Psoas muscle (tissue), 8 donors: ENCODE results near the gene RTKN2. TPM values are rescaled to one million over a fixed set of nuclear protein-coding genes. Genes with fewer than 3 reads are reported as not detected.

Source experiments
- ATAC-seq, 4 donors: fragments of 200-7000 bp; cut with Tn5 transposase; one replicate each; pipeline ENCODE4 v1.9.1; 2020; ENCODE audit warnings: moderate library complexity in 3 of 4, mild to moderate bottlenecking in 2 of 4
- DNase-seq, 2 donors: peaks; one replicate each; pipeline ENCODE4 v3.0.0-alpha.2; 2020
- H3K27ac ChIP-seq: fragments of 200-600 bp; one replicate; pipeline ENCODE4 v1.8.0; 2022
- H3K27me3 ChIP-seq, 3 donors: fragments of 200-600 bp in 1 of 3; one replicate each; pipeline versions ENCODE4 v1.6.1 to v1.8.0; 2013 to 2022; ENCODE audit warnings: low read length in 2 of 3, mild to moderate bottlenecking in 2 of 3, moderate library complexity in 1 of 3; ENCODE audit not compliant: insufficient read depth in 3 of 3
- H3K36me3 ChIP-seq, 2 donors: fragments of 200-600 bp in 1 of 2; one replicate each; pipeline versions ENCODE4 v1.6.1 to v1.8.0; 2013 to 2022; ENCODE audit warnings: low read depth in 1 of 2, mild to moderate bottlenecking in 1 of 2, moderate library complexity in 1 of 2; ENCODE audit not compliant: insufficient read depth in 1 of 2
- H3K4me1 ChIP-seq: fragments of 200-600 bp; one replicate; pipeline ENCODE4 v1.8.0; 2022
- H3K4me3 ChIP-seq: fragments of 200-600 bp; one replicate; pipeline ENCODE4 v1.8.0; 2022; ENCODE audit warnings: mild to moderate bottlenecking
- H3K9me3 ChIP-seq: fragments of 200-600 bp; one replicate; pipeline ENCODE4 v1.8.0; 2022
- WGBS, 3 donors: extraction: QIAGEN DNeasy Blood & Tissue Kit; methylation state at CpG; one replicate each; pipeline versions ENCODE4 v1.1.6 to v1.1.7; 2013; 5-methylcytosine and 5-hydroxymethylcytosine counted together
- intact Hi-C, 2 donors: fragments of 100-400 bp; cut with DNase I; formaldehyde crosslinking; loops; one replicate each; pipeline versions ENCODE4 v1.11.0 to v1.14.2; 2022
- polyA plus RNA-seq, 3 donors: library from polyadenylated mRNA; stranded (reverse); fragments of 200-250 nt; gene quantifications; one replicate each; pipeline ENCODE4 v1.2.3, GENCODE V29; 2013
- total RNA-seq, 4 donors: library from RNA; stranded (reverse); fragmentation: NEBNext Ultra II Directional in 2 of 4; extraction: Animal tissue kit (Norgen Biotek cat#: 25700) in 2 of 4; gene quantifications; one replicate each; pipeline versions ENCODE4 v1.2.1 to v1.2.4, GENCODE V29; 2021 to 2023
- TF ChIP-seq, protein P1 (sequence below): fragments of 200-600 bp; IDR thresholded peaks from one replicate; pipeline ENCODE4 v1.8.0; 2022; ENCODE audit warnings: antibody characterized with exemption
- donor health status: healthy with polysubstance abuse.
- donor health status: DM: no; HTN: no; CAD: no; lungs with moderate emphysema.
- donor health status: Bipolar disorder and iron deficiency.
- donor health status: healthy.
- donor health status: DM: yes; HTN: yes; CAD: no.
- donor health status: DM: no; HTN: no; CAD: no.
- donor health status: DM: no; HTN: no; CAD: no.
- donor health status: DM: yes; HTN: yes; CAD: no.

Gene RTKN2
- total and polyA plus RNA-seq, 7 donors, result 0.01 to 0.09 (median 0.03) TPM; not detected in 3

DNA sequence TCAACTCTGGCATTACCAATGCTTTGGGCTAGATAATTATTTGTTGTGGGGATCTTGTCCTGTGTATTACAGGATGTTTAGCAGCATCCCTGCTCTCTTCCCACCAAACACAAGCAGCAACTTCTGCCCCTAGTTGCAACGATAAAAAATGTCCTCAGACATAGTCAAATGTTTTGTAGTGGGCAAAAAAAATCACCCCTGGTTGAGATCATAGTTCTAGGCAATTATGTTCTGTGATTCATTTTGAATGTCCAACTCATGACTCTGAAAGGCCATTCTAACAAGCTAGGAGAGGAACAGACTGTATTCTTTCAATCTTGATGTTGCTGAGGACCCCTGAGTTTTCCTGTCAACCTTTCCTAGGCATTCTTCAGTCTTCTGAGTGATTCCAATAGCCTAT lies 79.5 kb downstream of the RTKN2 start:
- Histone ChIP-seq H3K36me3 (no peaks in the 10 kb centered on the region), H3K9me3 (no peaks in the 10 kb centered on the region), H3K27me3 (no peaks in the 10 kb centered on the region), H3K4me1 (no peaks in the 10 kb centered on the region), H3K27ac (no peak overlapping the region), H3K4me3 (no peak overlapping the region)
- TF ChIP-seq, protein P1, sequence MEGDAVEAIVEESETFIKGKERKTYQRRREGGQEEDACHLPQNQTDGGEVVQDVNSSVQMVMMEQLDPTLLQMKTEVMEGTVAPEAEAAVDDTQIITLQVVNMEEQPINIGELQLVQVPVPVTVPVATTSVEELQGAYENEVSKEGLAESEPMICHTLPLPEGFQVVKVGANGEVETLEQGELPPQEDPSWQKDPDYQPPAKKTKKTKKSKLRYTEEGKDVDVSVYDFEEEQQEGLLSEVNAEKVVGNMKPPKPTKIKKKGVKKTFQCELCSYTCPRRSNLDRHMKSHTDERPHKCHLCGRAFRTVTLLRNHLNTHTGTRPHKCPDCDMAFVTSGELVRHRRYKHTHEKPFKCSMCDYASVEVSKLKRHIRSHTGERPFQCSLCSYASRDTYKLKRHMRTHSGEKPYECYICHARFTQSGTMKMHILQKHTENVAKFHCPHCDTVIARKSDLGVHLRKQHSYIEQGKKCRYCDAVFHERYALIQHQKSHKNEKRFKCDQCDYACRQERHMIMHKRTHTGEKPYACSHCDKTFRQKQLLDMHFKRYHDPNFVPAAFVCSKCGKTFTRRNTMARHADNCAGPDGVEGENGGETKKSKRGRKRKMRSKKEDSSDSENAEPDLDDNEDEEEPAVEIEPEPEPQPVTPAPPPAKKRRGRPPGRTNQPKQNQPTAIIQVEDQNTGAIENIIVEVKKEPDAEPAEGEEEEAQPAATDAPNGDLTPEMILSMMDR, result no peak
- DNase-seq (no peak), ATAC-seq (no peak)
- intact Hi-C loops, result no loop called here
- 88 to 89% (median 89%) methylated on average over 1 of the region's 1 CpG for WGBS, 3 donors

DNA sequence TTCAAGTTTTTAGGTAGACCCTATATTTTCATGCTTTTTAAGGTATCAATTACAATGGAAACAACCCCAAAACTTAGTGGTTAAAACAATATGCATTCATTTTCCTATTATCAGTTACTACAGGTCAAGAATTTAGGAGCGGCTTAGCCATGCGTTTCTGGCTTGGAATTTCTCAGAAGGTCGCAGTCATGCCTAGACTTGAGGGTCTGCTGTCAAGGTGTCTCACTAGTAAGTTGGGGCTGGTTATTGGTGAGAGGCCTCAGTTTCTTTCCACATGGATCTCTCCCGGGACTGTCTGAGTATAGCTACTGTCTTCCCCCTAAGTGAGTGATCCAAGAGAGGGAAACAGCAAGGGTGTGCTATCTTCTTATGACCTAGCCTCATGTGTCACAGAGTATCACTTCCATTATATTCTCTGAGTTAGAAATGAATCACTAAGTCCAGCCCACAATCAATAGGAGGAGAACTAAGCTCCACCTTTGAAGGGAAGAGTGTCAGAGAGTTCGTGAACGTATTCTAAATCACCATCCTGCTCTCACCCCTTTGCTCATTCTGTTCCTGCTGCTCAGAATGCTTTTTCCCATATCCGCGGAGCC lies 80.5 kb downstream of the RTKN2 start:
- TF ChIP-seq, protein P1, result no peak
- Histone ChIP-seq H3K4me3 (no peak overlapping the region), H3K9me3 (no peaks in the 10 kb centered on the region), H3K4me1 (no peaks in the 10 kb centered on the region), H3K27me3 (no peaks in the 10 kb centered on the region), H3K27ac (no peak overlapping the region), H3K36me3 (no peaks in the 10 kb centered on the region)
- no peak for ATAC-seq
- no peak for DNase-seq
- 95 to 97% (median 96%) methylated on average over 8 of the region's 8 CpGs for WGBS, 3 donors
- intact Hi-C loops, result no loop called here

DNA sequence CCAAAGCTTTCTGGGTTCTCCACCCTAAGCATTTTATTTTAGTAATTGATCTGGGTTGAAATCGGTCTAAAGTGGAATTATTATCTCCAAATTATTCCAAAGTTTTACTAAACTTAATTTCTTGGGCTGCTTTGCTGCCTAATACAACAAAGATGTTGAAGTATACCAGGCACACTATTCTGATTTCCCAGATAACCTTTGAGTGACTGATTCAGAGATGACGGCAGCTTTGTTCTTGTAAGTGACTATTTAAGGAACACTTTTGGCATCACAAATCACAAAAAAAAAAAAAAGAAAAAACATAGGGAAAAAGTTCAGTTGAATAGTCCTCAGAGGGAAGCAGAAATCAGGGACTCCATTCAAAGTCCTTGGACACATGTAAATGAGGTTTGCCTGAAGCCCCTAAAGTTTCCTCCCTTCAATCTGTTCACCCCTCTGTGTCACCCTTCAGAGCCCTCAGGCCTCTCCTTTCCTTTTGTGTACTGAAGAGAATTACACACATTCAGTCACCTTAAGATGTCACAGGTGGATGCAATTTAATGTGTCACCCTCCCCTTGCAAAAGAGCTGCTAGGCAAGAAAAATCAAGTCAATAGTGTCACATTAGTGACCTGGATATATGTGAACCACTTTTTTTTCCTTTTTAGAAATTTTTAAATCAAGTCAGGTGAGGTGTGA lies 81.5 kb downstream of the RTKN2 start:
- no peak overlapping the region for H3K4me3 ChIP-seq
- no peaks in the 10 kb centered on the region for H3K4me1 ChIP-seq
- no peak for DNase-seq
- TF ChIP-seq, protein P1, result no peak
- 70 to 80% (median 80%) methylated on average over 2 of the region's 2 CpGs for WGBS, 3 donors
- no peaks in the 10 kb centered on the region for H3K36me3 ChIP-seq
- no peaks in the 10 kb centered on the region for H3K27me3 ChIP-seq
- no peak overlapping the region for H3K27ac ChIP-seq
- intact Hi-C loops, result no loop called here
- H3K9me3 ChIP-seq, result no peaks in the 10 kb centered on the region
- ATAC-seq, result no peak

DNA sequence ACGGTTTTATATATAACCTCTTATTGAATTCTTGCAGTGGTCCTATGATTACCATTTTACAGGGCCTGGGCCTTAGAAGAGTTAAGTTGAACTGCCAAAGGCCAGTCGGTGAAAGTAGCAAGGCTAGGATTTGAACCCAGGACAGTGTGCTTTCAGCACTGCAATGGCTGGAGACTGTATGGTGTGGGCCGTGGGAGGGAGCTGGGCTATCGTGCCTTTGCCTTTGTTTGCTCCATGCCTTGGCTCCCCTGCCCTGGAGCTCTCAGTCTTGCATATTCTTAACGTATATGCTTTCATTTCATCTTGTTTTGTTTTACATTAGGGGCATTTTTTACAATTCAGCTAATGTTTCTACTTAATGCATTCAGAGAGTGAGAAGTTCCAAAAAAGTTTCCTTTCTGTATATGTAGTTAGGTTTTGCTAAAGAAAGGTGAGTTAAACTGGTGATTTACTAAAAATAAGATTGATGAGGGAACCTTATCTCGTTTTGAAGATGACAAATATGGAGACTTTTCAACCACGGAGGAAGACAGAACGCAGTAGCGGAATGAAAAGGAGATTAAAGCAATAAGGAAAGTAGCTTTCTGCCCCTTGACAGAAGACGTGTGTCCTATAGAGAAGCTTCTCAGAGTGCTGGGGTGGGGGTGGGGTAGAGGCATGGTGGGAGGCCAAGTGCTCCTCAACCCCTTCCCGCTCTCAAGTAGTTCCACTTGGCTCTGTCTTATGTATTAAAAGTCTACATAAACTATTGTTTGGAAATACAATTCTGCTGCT lies 82.5 kb downstream of the RTKN2 start:
- 88 to 93% (median 89%) methylated on average over 11 of the region's 11 CpGs for WGBS, 3 donors
- no peaks in the 10 kb centered on the region for H3K27me3 ChIP-seq
- no peak overlapping the region for H3K4me3 ChIP-seq
- DNase-seq (no peak), ATAC-seq (no peak)
- no peak overlapping the region for H3K27ac ChIP-seq
- intact Hi-C loops, result no loop called here
- no peaks in the 10 kb centered on the region for H3K9me3 ChIP-seq
- TF ChIP-seq, protein P1, result no peak
- no peaks in the 10 kb centered on the region for H3K4me1 ChIP-seq
- no peaks in the 10 kb centered on the region for H3K36me3 ChIP-seq
